ENCODE measurements around the gene TTC24. TPM values are rescaled to one million over a fixed set of nuclear protein-coding genes. Genes with fewer than 3 reads are reported as not detected.

TTC24 gene
- total and polyA plus RNA-seq, 7 donors = 2.6 TPM; not detected in 6

GRCh38 chr1:156598125-156598524, 18.6 kb downstream of the TTC24 start:
- WGBS, 2 donors = 97 to 98% methylated on average over 5 of the region's 5 CpGs
- H3K36me3 ChIP-seq = peaks cover 0 to 57% (median 16%) of the 10 kb centered on the region in 4 donors
- no peaks in the 10 kb centered on the region for H3K27me3 ChIP-seq
- no peaks in the 10 kb centered on the region for H3K9me3 ChIP-seq
- intact Hi-C loops (cut with DNase I) = no loop called here
- peak; percentile 15 for DNase-seq
- H3K4me3 ChIP-seq = no peak overlapping the region
- peaks cover 0 to 20% (median 18%) of the 10 kb centered on the region in 4 donors for H3K4me1 ChIP-seq
- TF ChIP-seq POLR2AphosphoS5 (IDR thresholded peaks at IDR 0.05) (no peak), EP300 (IDR thresholded peaks at IDR 0.05) (no peak), POLR2A (IDR thresholded peaks at IDR 0.05) (no peak), CTCF (IDR thresholded peaks at IDR 0.05) (no peak)
- no peak overlapping the region for H3K27ac ChIP-seq

GRCh38 chr1:156598731-156599432, 19.4 kb downstream of the TTC24 start:
- 89 to 96% methylated on average over 4 of the region's 4 CpGs for WGBS, 2 donors
- no peak for DNase-seq
- Histone ChIP-seq H3K4me3 (no peak overlapping the region), H3K27ac (no peak overlapping the region), H3K36me3 (peaks cover 0 to 49% (median 16%) of the 10 kb centered on the region in 4 donors), H3K9me3 (no peaks in the 10 kb centered on the region), H3K27me3 (no peaks in the 10 kb centered on the region), H3K4me1 (peaks cover 0 to 20% (median 18%) of the 10 kb centered on the region in 4 donors)
- no peak for TF ChIP-seq EP300 (IDR thresholded peaks at IDR 0.05)
- no peak for TF ChIP-seq POLR2A (IDR thresholded peaks at IDR 0.05)
- TF ChIP-seq CTCF (IDR thresholded peaks at IDR 0.05) = no peak
- no peak for TF ChIP-seq POLR2AphosphoS5 (IDR thresholded peaks at IDR 0.05)
- intact Hi-C loops (cut with DNase I) = no loop called here

GRCh38 chr1:156599811-156600210, 20.3 kb downstream of the TTC24 start:
- Histone ChIP-seq H3K4me3 (no peak overlapping the region), H3K27me3 (no peaks in the 10 kb centered on the region), H3K36me3 (peaks cover 0 to 41% (median 13%) of the 10 kb centered on the region in 4 donors), H3K4me1 (peaks cover 0 to 20% (median 18%) of the 10 kb centered on the region in 4 donors), H3K9me3 (no peaks in the 10 kb centered on the region), H3K27ac (no peak overlapping the region)
- no peak for DNase-seq
- intact Hi-C loops (cut with DNase I) = loop anchor here (2.0 kb wide), 2 partner anchors 119 to 143 kb away; no protein-coding TSS in a partner anchor
- no peak for TF ChIP-seq POLR2AphosphoS5 (IDR thresholded peaks at IDR 0.05)
- no peak for TF ChIP-seq EP300 (IDR thresholded peaks at IDR 0.05)
- no peak for TF ChIP-seq CTCF (IDR thresholded peaks at IDR 0.05)
- no peak for TF ChIP-seq POLR2A (IDR thresholded peaks at IDR 0.05)
- 64 to 72% methylated on average over 3 of the region's 3 CpGs for WGBS, 2 donors

- TF ChIP-seq POLR2A (IDR thresholded peaks at IDR 0.05) (no peak), EP300 (IDR thresholded peaks at IDR 0.05) (no peak), POLR2AphosphoS5 (IDR thresholded peaks at IDR 0.05) (no peak), CTCF (IDR thresholded peaks at IDR 0.05) (no peak)
- intact Hi-C loops (cut with DNase I) = loop anchor here (2.0 kb wide), 2 partner anchors 120 to 144 kb away; no protein-coding TSS in a partner anchor
- Histone ChIP-seq H3K27ac (peak overlapping the region; percentile 79 to 84 (median 82)), H3K4me3 (peak overlapping the region; percentile 65 to 73 (median 65)), H3K4me1 (peaks cover 0 to 20% (median 18%) of the 10 kb centered on the region in 4 donors), H3K9me3 (no peaks in the 10 kb centered on the region), H3K36me3 (peaks cover 0 to 32% (median 11%) of the 10 kb centered on the region in 4 donors), H3K27me3 (no peaks in the 10 kb centered on the region)
- 2% methylated on average over 13 of the region's 13 CpGs for WGBS, 2 donors
- no peak for DNase-seq
These were observed 21.2 kb downstream of the TTC24 start for GRCh38 chr1:156600733-156601121.
